Ascending aorta (tissue), 2 donors: Measurements from ENCODE around the gene ARRB1. TPM values are rescaled to one million over a fixed set of nuclear protein-coding genes. Genes with fewer than 3 reads are reported as not detected.

Experiments used
- DNase-seq, 2 donors: peaks; one replicate each; pipeline ENCODE4 v3.0.0-alpha.2; 2019; ENCODE audit warnings: low spot score in 2 of 2
- H3K27ac ChIP-seq, 2 donors: fragments of 200-600 bp; sonication (generic); one replicate each; pipeline ENCODE4 v1.5.1; 2016 to 2017; ENCODE audit warnings: mild to moderate bottlenecking in 1 of 2
- H3K27me3 ChIP-seq: fragments of 200-600 bp; sonication (generic); one replicate; pipeline ENCODE4 v1.5.1; 2017
- H3K36me3 ChIP-seq, 2 donors: fragments of 200-600 bp; sonication (generic); one replicate each; pipeline ENCODE4 v1.5.1; 2016
- H3K4me1 ChIP-seq, 2 donors: fragments of 200-600 bp; sonication (generic); one replicate each; pipeline ENCODE4 v1.5.1; 2016 to 2017; ENCODE audit warnings: mild to moderate bottlenecking in 1 of 2
- H3K4me3 ChIP-seq, 2 donors: fragments of 200-600 bp; sonication (generic); one replicate each; pipeline ENCODE4 v1.5.1; 2016 to 2017; ENCODE audit warnings: mild to moderate bottlenecking in 1 of 2
- H3K9me3 ChIP-seq, 2 donors: fragments of 200-600 bp; sonication (generic); one replicate each; pipeline ENCODE4 v1.5.1; 2016
- CTCF ChIP-seq, 3 experiments: fragments of 200-600 bp in 2 of 3; fragments of 450-650 bp in 1 of 3; sonication (generic) in 2 of 3; IDR thresholded peaks; one replicate each; pipeline ENCODE4 v1.5.1; 2016 to 2019; ENCODE audit warnings: antibody characterized with exemption in 3 of 3, mild to moderate bottlenecking in 1 of 3, moderate library complexity in 1 of 3
- intact Hi-C: fragments of 100-400 bp; cut with DNase I; formaldehyde crosslinking; loops from one replicate; pipeline ENCODE4 v1.15.1; 2023
- total RNA-seq: library from RNA; depleted of rRNA; stranded (reverse); fragments of >200 nt; gene quantifications from one replicate; pipeline ENCODE4 v1.1.0, GENCODE V29; 2016

Gene ARRB1
- total RNA-seq, 1 donor from 2014 or later: 78.2 TPM

- Histone ChIP-seq H3K4me3 (no peak overlapping the region), H3K27me3 (no peaks in the 10 kb centered on the region), H3K36me3 (no peaks in the 10 kb centered on the region), H3K4me1 (no peaks in the 10 kb centered on the region), H3K27ac (no peak overlapping the region), H3K9me3 (no peaks in the 10 kb centered on the region)
- intact Hi-C loops: no loop called here
- peak in 1 of 2 donors; percentile 43 for DNase-seq
- TF ChIP-seq CTCF (IDR thresholded peaks at IDR 0.05): no peak
These were observed 122.0 kb downstream of the ARRB1 start for GRCh38 chr11:75229466-75229865.

DNA sequence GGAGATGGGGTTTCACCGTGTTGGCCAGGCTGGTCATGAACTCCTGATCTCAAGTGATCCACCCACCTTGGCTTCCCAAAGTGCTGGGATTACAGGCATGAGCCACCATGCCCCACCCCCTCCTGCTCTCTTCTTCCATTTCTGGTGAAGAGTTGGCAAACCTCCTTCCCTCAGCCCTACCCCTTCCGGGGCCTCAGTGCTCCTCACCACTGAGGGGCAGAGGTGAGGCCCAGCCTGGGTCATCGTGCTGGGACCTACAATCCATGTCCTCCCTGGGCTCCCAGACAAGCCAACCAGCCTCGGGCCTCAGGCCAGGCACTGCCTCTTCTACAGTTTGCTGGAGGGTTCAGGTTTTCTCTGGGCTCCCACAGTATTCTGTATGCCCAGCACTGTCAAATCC is 125.7 kb downstream of the ARRB1 start:
- intact Hi-C loops: no loop called here
- Histone ChIP-seq H3K9me3 (no peaks in the 10 kb centered on the region), H3K4me1 (no peaks in the 10 kb centered on the region), H3K4me3 (no peak overlapping the region), H3K36me3 (no peaks in the 10 kb centered on the region), H3K27ac (no peak overlapping the region), H3K27me3 (no peaks in the 10 kb centered on the region)
- TF ChIP-seq CTCF (IDR thresholded peaks at IDR 0.05): no peak
- no peak for DNase-seq

- Histone ChIP-seq H3K4me3 (no peak overlapping the region), H3K27me3 (no peaks in the 10 kb centered on the region), H3K9me3 (no peaks in the 10 kb centered on the region), H3K4me1 (no peaks in the 10 kb centered on the region), H3K36me3 (no peaks in the 10 kb centered on the region), H3K27ac (no peak overlapping the region)
- DNase-seq: no peak
- TF ChIP-seq CTCF (IDR thresholded peaks at IDR 0.05): no peak
- intact Hi-C loops: no loop called here
These were observed 127.4 kb downstream of the ARRB1 start for GRCh38 chr11:75223954-75224643.

DNA sequence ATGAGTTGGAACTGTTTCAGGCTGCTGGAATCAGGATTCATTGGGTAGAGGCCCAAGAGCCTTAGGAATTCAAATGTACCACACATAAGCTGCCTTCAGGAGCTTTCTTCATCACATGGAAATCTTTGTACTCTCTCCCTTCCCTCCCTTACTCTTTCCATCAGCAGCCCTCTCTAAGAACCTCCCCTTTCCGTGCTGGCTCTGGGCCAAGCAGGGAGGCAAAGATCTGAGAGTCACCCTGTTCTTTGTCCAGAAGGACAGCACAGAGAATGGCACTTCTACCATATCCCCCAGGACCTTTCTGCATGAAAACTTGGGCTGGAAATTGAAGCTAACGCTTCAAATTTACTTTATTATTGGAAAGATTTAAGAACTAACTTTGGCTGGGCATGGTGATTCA is 131.6 kb downstream of the ARRB1 start:
- Histone ChIP-seq H3K27me3 (no peaks in the 10 kb centered on the region), H3K4me3 (no peak overlapping the region), H3K9me3 (no peaks in the 10 kb centered on the region), H3K4me1 (no peaks in the 10 kb centered on the region), H3K36me3 (no peaks in the 10 kb centered on the region), H3K27ac (no peak overlapping the region)
- no peak for DNase-seq
- TF ChIP-seq CTCF (IDR thresholded peaks at IDR 0.05): no peak
- intact Hi-C loops: no loop called here

- Histone ChIP-seq H3K4me3 (no peak overlapping the region), H3K27ac (no peak overlapping the region), H3K36me3 (no peaks in the 10 kb centered on the region), H3K27me3 (no peaks in the 10 kb centered on the region), H3K9me3 (no peaks in the 10 kb centered on the region), H3K4me1 (no peaks in the 10 kb centered on the region)
- TF ChIP-seq CTCF (IDR thresholded peaks at IDR 0.05): no peak
- intact Hi-C loops: no loop called here
- no peak for DNase-seq
These were observed 136.6 kb downstream of the ARRB1 start for GRCh38 chr11:75214843-75215242.

DNA sequence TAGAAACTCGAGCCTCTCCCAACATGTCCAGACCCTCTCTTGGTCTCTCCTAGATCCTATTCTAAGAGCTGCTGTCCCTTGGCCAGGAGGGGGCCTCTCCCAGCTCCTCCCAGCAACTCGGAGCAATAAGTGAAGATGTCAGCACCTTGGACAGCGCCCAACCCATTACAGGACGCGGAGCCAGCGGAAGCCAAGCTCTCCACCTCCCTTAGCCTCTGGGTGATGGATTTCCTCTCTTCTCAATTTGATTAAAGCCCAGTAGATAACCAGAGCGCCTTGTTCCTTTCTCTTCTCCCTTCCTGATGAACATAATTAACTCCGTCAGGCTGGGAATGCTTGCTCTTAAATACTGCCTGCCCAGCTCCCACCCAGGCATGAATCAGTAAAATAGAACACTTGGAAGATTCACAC is 137.0 kb downstream of the ARRB1 start:
- peak in 1 of 2 donors; percentile 77 for DNase-seq
- Histone ChIP-seq H3K27ac (no peak overlapping the region), H3K9me3 (no peaks in the 10 kb centered on the region), H3K4me1 (no peaks in the 10 kb centered on the region), H3K27me3 (no peaks in the 10 kb centered on the region), H3K36me3 (no peaks in the 10 kb centered on the region), H3K4me3 (no peak overlapping the region)
- TF ChIP-seq CTCF (IDR thresholded peaks at IDR 0.05): no peak
- intact Hi-C loops: no loop called here
